NCI-H2196 treated with DMSO at 0.1 percent for 48 hours (cell line): Measurements from ENCODE around the gene MRTFB.
"Not testable (repeated sequence)": the region's sequence is repeated elsewhere in the genome, so short reads cannot be mapped to it uniquely, and the experiment has no call there.

Source experiments
- DNase-seq: peaks from one replicate; lab custom pipeline; 2025; ENCODE audit not compliant: unreplicated experiment; lab: John Stamatoyannopoulos, UW

The MRTFB gene

GRCh38 chr16:14104066-14104465 is 32.9 kb downstream of the MRTFB start:
- DNase-seq: no peak

- no peak for DNase-seq
Measured at GRCh38 chr16:14105760-14106375, 34.7 kb downstream of the MRTFB start.

GRCh38 chr16:14106457-14106856 is 35.3 kb downstream of the MRTFB start:
- DNase-seq: no peak

GRCh38 chr16:14106961-14107360 is 35.8 kb downstream of the MRTFB start:
- no peak for DNase-seq

DNA sequence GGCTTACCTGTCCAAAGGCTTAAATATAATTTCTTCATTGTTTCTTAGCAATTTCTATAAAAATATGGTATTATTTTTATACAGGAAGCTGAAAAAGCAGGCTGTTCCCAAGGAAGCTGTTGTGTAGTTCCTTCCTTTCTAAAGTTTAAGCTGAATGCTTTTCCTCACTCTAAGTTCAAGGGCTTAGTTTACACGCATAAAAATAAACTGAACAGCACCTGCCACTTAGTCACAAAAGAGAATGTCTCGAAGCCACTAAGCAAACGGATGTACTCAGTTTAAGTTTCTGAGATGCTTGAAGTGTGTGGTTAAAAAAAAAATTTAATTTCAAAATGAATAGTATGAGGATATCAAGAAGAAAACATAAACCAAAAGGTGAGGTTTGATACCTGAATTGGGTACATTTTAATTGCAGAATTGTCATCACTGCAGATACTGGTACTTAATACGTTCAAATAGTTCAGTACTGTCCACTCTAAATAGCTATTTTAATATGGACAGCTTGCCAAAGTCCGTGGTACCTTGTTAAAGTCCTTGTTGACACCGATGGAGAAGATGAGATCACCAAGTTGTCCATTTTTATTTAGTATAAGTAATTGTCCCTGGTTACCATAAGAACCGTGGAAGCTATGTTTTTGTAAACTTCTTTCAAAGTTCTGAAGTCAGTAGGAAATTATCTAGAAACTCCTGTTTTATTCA is 38.1 kb downstream of the MRTFB start:
- DNase-seq: no peak

DNA sequence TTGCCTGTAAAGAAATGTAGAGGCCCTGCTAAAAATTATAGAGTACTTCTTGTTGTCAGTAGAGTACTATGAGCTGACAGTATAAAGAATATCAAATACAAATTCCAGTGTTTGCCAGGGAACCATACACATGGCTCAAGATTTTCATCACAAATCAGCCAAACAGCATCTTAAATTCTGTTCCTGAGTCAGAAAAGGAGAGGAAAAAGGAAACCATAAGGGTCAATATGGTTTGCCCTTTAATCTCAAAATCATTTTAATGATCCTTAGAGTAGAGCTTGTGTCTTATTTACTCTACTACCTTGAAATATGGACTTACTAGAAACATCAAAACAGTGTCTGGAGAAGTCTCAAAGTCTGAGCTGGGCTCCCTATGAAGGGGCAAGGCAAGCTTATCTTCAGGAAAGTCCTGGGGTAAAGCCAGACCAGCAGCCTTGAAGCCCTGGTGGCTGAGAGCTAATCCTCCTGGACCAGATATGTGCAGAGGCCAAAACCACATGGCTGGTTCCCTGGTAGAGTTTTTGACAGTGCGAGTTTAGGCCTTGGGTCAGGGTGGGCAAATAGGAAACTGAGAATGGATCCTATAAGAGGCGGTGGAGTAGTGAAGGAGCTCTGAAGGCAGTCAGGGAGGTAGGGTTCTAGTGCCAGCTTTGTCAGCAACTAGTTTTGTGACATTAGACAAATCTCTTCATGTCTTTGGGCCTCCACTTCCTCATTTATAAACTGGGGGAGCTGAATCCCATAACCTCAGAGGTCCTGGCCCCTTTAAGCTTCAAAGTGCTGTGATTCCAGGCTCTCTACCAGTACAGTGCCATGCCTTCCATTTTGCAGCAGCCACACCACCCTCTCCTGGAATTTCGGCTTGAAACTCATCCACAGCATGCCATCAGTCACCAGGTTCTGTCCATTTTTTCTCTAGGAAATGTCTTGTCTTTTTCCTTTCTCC is 38.9 kb downstream of the MRTFB start:
- no peak for DNase-seq

DNA sequence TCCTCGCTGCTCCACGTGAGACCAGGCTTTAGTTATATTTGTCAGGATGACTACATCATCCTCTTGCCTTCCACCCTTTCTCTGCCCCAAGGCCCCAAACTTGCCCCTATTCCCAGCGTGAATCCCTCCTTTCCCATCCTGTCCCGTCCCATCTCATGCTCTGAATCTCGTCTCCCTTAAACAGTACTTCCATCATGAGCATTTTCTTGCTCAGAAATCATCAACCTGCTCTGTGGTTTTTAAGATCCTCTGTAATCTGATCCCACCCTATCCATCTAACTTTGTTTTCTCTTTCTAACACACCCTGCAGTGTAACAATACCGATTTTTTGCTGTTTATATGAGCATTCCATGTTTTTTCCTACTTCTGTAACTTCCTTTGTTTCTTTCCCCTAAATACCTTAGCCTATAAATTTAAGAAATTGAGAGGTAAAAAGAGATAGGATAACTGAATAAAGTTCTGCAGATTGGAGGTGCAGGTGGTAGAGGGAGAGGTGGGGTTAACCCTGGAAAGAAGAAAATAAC is 39.7 kb downstream of the MRTFB start:
- no peak for DNase-seq

DNA sequence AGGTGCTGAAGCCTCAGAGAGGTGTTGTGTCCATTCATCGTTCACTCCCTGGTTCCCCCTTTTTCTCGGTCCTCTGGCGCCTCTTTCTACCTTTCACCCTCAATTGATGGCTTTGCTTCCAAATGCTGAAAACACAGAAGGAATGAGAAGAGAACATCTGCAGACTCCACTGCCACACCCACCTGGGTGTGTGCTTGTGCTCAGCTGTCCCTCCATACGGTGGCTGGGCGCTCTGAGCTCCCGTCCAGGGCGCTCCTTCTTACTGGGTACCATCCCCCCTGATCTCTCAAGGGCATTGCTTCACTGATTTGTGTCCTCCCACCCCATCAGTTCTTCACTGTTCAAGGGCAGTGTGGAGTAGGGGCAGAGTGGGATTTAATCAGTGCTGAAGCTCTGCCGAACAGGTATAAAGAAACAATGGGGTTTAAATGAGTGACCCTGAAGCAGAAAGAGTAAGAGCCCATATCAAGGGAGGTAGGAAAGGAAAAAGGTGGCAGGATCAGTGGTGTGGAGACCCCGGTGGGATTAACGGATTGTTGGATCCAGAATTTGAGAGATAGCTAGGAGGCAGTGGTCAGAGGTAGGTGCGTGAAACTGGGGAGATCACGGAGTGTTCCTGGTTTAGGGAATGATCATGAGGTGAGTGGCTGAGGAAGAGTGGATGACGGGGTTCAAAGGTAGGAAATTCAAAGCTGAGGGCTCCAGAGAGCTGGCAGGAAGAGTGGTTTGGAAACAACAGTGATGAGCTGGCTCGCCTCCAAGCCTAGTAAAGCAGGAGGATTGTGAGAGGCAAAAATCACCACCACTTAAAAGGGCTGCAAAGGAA is 40.8 kb downstream of the MRTFB start:
- DNase-seq: peak; percentile 59

DNA sequence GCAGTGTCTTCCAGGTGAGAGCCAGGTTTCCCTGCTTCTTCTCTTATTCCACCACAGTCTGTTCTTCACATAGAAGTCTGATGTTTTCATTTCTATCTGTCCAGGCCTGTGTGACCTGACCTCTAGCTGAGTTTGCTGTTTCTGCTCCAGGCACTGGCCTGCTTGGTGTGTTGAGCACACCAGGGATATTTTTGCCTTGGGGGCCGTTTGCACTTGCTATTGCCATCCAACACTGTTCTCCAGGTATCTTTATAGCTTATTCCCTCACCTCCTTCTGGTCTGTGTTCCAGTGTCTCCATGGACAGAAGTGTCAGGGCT is 41.4 kb downstream of the MRTFB start:
- DNase-seq: no peak

DNA sequence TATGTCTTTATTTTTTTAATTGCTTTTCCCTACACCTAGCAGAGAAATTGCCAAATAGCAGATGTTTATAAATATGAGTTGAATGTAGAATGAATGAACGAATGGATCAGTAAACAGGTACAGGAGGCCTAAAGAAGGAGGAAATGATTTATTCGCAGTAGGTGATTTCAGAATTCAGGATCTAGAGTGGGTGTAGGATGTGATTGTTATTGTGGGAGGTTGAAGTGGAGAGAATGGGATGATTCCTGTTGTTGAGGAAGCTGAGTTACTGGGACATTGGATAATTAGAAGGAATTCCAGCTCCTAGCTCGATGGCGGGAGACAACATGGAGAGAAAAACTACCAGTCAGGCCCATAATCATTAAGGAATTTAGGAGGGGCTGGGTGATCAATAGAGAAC is 42.2 kb downstream of the MRTFB start:
- no peak for DNase-seq

- no peak for DNase-seq
Measured at GRCh38 chr16:14117051-14117450, 45.9 kb downstream of the MRTFB start.

- no peak for DNase-seq
Measured at GRCh38 chr16:14119799-14120198, 48.7 kb downstream of the MRTFB start.

DNA sequence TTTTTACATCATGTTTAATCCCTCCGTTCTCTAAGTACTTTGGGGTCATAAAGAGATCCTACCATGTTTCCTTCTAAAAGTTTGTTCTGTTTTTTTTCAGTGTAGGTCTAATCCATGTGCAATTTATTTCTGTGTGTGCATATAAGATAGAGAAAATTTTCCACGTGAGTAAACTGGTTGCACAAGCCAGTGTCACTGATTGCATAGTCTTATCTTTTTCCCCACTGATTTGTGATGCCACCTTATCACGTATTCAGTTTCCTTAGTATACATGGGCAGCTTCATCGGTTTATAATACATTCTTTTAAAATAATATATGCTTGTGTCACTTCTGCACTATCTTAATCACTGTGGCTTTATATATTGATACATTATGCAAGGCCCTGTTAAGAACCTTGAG is 49.2 kb downstream of the MRTFB start:
- no peak for DNase-seq

GRCh38 chr16:14121142-14121541 is 50.0 kb downstream of the MRTFB start:
- no peak for DNase-seq

DNA sequence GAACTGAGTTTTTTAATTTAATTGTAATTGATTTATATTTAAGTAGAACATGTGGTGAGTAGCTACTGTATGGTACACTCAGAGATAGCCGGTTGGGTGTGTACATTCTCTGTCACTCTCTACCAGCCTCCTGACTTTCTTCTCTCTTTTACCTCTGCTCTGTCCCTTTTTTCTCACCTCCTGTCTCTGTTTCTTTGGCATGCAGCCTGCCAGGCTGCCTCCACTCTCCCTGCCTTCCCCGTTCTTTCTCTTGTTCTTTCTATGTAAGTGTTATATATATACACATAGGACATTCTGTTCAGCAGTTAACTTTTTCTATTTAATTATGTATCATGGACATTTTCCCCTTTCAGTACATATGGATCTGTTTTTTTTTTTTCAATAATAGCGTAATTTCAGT is 50.8 kb downstream of the MRTFB start:
- DNase-seq: no peak

DNA sequence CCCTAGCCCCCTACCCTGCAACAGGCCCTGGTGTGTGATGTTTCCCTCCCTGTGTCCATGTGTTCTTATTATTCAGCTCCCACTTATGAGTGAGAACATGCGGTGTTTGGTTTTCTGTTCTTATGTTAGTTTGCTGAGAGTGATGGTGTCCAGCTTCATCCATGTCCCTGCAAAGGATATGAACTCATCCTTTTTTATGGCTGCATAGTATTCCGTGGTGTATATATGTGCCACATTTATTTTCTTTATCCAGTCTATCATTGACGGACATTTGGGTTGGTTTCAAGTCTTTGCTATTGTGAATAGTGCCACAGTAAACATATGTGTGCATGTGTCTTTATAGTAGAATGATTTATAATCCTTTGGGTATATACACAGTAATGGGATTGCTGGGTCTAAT is 51.3 kb downstream of the MRTFB start:
- not testable (repeated sequence) for DNase-seq

DNA sequence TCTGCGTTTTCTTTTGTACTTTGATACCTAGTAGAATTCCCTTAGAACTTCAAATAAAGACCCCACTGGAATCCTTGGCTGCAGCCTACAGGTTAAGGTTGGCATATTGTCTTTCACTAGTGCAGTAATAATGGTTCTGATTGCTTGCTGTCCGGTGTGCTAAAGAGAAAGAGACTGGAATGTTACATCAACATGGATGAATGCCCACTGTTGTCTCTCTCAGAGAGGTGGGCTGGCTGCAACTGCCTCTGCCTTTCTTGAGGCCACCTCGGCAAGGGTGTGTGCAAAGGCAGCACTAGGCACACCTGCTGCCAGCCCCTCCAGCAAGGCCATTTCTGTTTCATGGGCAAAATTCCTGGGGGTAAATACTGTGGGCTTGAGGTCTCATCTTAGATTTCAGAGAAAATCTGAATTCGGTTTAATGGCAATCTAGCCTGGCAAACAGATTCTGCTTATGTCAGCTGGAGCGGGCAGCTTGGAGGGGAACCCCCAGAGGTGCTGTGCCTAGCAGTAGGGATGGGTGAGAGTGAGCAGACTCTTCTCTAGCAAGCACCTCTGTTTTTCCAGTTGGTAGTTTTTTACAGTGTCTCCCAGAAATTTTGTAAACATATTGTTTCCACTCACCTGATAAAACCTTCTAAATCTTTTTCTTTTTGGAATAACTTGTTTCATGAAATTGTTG is 54.0 kb downstream of the MRTFB start:
- DNase-seq: no peak

- no peak for DNase-seq
Measured at GRCh38 chr16:14125708-14126107, 54.6 kb downstream of the MRTFB start.

DNA sequence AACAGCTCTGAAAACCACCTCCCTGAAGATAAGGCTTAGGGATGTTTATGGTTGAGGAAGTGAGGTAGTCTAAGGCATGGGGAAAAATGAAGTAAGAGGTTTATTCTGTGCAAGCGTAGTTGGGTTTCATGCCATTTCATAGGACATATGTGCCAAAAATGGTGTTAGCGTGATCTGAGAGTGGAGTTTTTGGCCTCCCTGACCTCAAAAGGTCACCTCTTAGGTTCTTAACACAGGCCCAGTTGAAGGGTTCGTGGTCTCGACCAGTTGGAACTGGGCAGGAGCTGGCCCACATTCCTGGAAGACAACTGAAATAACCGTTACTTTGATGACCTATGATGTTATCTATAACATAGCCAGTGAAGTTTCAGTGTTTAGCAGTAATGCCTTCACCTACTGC is 57.0 kb downstream of the MRTFB start:
- DNase-seq: no peak

GRCh38 chr16:14129502-14129901 is 58.4 kb downstream of the MRTFB start:
- DNase-seq: no peak
